DMS114 treated with DMSO at 0.1 percent for 48 hours (cell line): ENCODE measurements around the gene APOBEC3C.
"Not testable (repeated sequence)": the region's sequence is repeated elsewhere in the genome, so short reads cannot be mapped to it uniquely, and the experiment has no call there.

Experiments
- DNase-seq: peaks from one replicate; lab custom pipeline; 2025; ENCODE audit not compliant: unreplicated experiment; lab: John Stamatoyannopoulos, UW

Gene APOBEC3C

GRCh38 chr22:38981992-38982927 lies 31.8 kb upstream of the APOBEC3C start, which contains the start of gene APOBEC3B:
APOBEC3B (plus strand) TSS chr22:38982347; CDS start chr22:38982454, 107 bp downstream.
- DNase-seq = peak; percentile 67

- no peak for DNase-seq
These were observed 29.8 kb upstream of the APOBEC3C start for GRCh38 chr22:38984224-38984623.

DNA sequence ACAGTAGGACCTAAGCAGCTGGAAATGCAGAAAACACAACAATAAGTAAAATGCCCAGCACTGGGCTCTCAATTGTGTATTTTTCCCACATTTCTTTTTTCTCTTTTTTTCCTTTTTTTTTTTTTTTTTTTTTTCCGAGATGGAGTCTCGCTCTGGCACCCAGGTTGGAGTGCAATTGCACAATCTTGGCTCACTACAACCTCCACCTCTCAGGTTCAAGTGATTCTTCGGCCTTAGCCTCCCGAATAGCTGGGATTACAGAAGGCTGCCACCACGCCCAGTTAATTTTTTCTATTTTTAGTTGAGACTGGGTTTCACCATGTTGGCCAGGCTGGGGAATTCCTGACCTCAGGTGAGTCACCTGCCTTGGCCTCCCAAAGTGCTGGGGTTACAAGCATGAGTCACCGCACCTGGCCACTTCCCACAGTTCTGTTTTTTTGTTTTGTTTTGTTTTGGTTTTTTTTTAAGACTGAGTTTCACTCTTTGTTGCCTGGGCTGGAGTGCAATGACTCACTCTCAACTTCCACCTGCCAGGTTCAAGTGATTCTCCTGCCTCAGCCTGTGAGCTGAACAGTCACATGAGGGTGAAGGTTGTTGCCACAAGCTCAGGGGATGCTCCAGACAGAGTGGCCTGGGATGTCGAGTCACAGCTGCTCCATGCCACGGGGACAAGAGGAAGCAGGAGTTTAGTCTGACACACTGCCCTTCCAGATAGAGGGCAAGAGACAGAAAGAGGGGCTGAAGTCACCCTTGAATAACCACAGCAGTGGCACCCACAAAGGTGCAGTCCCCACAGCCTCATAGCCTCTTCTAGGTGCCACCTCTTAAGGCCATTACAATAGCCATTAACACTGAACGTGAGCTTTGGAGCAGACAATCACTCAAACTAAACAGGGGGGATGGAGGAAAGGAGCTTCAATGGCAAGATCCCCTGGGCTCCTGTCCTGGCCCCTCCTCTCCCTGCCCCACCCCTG lies 29.0 kb upstream of the APOBEC3C start:
- DNase-seq = not testable (repeated sequence)

- DNase-seq = no peak
These were observed 27.4 kb upstream of the APOBEC3C start for GRCh38 chr22:38986629-38987028.

DNA sequence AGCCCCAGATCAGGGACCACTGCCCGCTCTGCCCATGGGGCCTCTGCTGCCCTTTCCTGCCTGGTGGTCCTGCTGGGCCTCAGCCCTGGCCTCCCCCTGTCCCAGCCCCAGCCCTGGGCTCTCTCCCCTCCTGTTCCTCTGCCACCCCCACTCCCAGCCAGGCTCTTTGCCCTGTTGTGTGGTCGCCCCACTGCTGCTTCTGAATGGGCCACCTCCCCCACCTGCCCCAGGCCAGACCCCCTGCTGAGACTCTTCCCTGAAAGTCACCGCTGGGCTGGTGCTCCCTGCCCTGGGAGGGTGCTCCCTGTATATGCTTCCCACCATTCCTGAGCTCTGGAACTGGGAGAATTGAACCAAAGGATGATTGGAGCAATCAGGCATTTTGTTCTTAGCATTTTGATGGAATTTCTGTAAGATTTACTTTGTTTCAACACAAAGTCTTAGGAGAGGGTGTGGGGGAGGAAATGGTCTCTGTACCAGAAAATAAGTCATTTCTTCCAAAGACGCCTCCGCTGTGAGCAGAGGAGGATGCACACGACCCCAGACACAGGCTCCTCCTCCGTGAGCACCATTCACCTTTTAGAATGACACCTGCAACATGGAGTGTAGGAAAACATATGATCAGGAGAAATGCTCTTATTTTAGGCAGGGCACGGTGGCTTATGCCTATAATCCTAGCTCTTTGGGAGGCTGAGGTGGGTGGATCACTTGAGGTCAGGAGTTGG lies 26.7 kb upstream of the APOBEC3C start:
- DNase-seq = no peak

- no peak for DNase-seq
These were observed 24.6 kb upstream of the APOBEC3C start for GRCh38 chr22:38989466-38989865.

- DNase-seq = not testable (repeated sequence)
These were observed 21.1 kb upstream of the APOBEC3C start for GRCh38 chr22:38992871-38993371.

GRCh38 chr22:38996105-38996504 lies 18.0 kb upstream of the APOBEC3C start:
- no peak for DNase-seq

- DNase-seq = no peak
These were observed 16.5 kb upstream of the APOBEC3C start for GRCh38 chr22:38997518-38997917.

GRCh38 chr22:39003165-39003638 lies 10.9 kb upstream of the APOBEC3C start:
- DNase-seq = peak; percentile 50

GRCh38 chr22:39007177-39007576 lies 6.9 kb upstream of the APOBEC3C start:
- DNase-seq = no peak

GRCh38 chr22:39008271-39008850 lies 5.7 kb upstream of the APOBEC3C start:
- not testable (repeated sequence) for DNase-seq

GRCh38 chr22:39010946-39011345 lies 3.1 kb upstream of the APOBEC3C start:
- no peak for DNase-seq

- no peak for DNase-seq
These were observed 1.2 kb upstream of the APOBEC3C start for GRCh38 chr22:39012533-39013511.

DNA sequence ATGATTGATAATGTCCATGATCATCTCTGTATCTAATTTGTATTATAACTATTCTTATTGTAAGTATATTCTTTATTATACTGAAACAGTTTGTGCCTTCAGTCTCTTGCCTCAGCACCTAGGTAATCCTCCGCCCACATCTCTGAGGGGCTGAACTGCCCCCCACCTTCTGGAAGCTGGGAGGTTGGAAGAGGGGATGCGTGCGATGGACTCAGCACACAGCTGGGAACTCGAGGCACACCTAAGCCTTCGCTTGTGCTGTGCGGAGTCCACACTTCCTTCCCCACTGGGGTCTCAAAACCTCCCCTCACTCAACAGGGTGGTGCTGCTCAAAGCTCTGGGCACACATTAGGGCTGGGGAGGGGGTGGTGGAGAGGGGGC lies 506 bp upstream of the APOBEC3C start:
- DNase-seq = not testable (repeated sequence)

- not testable (repeated sequence) for DNase-seq
These were observed 665 bp downstream of the APOBEC3C start for GRCh38 chr22:39014723-39015121.

DNA sequence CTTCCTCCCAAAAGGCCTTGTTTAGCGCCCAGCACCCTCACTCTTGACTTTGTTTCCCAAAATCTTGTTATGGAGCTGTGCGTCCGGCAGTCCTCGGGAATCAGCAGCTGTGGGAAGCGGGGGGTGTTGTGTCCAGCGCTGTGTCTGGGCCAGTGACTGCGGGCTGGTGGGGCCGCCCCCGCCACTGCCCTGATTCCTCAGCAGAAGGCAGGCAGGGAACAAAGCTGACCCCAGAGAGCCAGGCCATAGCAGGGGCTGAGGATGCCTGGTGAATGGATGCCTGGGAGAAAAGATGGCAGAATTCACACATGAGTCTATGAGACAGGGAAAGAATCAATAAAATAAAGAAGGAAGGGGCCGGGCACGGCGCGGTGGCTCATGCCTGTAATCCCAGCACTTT lies 2.5 kb downstream of the APOBEC3C start:
- no peak for DNase-seq

DNA sequence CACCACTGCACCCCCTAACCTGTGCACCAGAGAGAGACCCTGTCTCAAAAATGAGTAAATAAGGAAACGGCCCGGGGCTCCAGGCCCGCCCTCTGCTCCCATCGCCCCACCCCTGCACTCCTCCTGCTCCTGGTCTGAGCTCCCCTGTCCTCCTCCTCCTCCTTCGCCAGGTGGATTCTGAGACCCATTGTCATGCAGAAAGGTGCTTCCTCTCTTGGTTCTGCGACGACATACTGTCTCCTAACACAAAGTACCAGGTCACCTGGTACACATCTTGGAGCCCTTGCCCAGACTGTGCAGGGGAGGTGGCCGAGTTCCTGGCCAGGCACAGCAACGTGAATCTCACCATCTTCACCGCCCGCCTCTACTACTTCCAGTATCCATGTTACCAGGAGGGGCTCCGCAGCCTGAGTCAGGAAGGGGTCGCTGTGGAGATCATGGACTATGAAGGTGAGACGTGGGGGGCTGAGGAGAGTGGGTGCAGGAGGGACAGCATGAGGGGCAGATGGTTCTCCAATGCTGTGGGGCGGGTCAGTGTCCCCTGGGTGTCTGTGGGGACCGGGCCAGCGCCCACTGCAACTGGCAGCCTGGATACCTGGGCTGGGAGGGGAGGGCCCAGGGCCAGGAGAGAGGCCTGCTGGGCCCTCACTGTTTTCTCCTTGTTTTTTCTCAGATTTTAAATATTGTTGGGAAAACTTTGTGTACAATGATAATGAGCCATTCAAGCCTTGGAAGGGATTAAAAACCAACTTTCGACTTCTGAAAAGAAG lies 3.7 kb downstream of the APOBEC3C start:
- no peak for DNase-seq
